GM18907 (cell line): ENCODE results near the gene LLGL1.
"Not testable (repeated sequence)": the region's sequence is repeated elsewhere in the genome, so short reads cannot be mapped to it uniquely, and the experiment has no call there.

Source experiments
- ATAC-seq: cut with Tn5 transposase; IDR thresholded peaks from one replicate; pipeline ENCODE4 v1.9.1; 2021; ENCODE audit warnings: mild to moderate bottlenecking, moderate library complexity; ENCODE audit not compliant: unreplicated experiment

Gene LLGL1

DNA sequence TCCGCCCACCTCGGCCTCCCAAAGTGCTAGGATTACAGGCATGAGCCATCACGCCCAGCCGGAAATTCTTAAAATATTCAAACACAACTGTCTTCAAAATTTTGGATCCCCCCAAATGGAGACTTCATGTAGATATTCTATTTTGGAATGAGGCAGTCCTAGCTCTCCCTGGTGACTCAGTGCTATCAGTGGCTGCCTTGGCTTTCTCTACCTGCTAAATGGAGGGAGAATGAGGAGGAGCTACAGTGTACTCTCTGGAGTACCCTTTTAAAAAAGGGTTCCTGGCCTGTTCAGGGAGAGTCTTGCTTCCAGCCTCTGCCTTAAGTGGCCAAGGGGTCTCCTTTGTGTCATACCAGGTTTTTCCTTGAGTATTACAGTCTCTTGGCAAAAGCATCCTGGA lies 31.0 kb upstream of the LLGL1 start:
- ATAC-seq, result no peak

DNA sequence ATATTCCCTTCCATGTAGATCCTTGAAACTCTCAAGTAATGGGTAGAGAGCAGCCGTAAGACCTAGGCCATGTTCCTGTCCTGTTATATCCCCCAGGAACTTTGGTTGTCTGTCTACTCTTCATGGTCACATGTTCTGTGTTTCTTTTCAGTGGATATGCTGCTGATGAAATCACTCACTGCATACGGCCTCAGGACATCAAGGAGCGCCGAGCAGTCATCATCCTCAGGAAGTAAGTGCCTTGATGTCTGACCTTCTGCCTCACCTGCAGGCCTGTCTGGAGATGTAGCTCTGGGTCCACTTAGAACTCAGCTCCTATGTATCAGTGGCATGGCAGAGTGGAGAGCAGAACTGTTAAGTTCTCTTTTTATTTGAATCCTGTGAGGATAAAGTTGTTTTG lies 30.6 kb upstream of the LLGL1 start:
- ATAC-seq, result no peak

DNA sequence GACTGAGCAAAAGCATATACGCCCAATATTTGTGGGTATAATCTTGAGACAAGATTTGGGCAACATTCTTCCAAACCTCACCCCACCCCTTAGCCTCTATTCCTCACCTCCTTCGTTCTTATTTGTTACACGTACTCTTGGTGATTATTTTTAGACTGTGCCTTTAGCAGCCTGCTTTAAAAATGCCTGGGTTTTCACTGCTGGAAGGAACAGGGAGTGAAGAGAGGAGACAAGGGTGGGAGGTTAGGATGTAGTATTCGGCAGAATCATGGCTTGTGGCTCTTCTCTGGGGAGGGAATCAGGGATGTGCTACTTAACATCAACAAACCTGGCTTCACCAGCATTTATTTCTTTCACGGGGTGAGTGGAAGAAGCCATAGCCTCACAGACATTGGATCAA lies 30.2 kb upstream of the LLGL1 start:
- no peak for ATAC-seq

- no peak for ATAC-seq
These were observed 27.8 kb upstream of the LLGL1 start for GRCh38 chr17:18197535-18198194.

GRCh38 chr17:18198530-18198929 lies 26.9 kb upstream of the LLGL1 start:
- ATAC-seq, result no peak

DNA sequence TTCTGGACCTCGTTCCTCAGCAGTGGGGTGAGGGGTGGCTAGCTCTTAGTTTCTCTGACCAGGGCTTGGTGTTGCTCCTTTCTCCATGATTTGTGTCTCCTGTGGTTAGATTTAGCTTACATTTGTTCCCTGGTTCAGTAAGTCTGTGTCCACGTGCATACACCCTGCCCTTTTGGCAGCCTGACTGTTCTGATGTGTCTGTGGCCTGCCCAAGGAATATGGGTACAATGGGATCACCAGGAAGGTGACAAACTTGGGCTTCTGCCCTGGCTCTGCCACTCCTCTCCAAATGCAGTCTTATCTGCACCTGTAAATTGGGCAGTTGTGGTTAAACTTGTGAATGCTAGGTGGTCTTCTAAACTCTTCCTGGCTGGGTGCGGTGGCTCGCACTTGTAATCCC lies 24.3 kb upstream of the LLGL1 start:
- ATAC-seq, result no peak

DNA sequence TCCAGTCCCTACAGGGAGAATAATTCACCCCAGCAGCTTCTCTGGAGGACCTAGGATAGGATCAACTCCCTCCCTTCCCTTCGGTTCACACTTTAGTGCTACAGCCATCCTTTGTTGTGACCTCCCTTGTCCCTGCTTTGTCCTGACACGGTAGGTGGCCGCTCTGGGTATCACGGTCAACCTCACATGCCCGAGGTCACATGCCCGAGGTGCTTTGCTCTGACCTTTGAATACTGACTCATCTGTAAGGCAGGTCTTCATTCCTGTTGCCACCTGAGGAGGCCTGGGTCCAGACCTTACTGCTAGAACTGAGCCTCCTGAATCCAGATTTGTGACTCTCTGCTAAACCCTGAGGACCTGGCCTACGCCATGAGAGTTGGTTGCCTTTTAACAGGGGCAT lies 22.1 kb upstream of the LLGL1 start:
- ATAC-seq, result no peak

DNA sequence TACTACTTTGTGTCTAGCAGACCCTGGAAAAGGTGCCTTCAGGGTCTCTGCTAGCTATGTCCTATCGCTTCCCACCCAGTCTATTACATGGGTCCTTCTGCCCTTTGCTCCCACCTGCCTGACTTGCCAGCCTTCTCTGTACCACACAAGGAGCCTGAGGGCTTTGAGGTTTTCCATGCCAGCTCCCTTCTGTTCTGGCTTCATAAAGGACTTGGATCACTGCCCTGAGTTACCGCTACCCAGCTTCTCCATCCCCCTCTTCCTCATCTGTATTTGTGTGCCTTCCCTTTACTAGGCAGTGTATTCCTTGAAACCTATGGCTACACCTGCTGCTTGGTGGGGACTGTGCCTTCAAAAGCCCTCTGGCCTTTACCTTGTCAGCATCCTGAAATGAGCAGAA lies 19.6 kb upstream of the LLGL1 start:
- ATAC-seq, result no peak

DNA sequence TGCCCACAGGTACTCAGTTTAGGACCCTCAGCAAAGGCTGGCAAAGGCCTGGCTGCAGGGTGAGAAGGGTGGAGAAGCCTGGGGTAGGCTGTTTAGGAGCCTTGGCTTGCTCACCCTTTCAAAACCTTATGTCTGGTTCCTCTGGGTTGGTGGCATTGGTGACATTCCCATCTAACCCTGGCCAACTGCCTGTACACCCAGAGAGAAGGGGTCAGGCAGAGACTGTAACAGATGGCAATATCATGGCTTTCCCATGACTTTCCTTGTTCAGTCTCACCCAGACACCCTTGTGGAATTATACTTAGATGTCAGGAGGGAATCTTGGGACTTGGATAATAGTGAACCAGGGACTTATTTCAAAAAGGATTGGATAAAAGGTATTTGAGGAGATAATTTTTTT lies 18.5 kb upstream of the LLGL1 start:
- ATAC-seq, result no peak

DNA sequence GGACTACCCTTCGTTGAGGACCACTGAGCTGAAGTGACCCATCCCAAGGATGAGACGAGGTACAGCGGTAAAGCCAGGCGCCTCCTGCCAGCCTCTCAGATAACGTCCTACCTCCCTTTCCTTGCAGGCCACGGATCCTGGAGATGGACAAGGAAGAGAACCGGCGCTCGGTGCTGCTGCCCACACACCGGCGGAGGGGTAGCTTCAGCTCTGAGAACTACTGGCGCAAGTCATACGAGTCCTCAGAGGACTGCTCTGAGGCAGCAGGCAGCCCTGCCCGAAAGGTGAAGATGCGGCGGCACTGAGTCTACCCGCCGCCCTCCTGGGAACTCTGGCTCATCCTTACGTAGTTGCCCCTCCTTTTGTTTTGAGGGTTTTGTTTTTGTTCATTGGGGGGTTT lies 17.3 kb upstream of the LLGL1 start:
- ATAC-seq, result no peak

DNA sequence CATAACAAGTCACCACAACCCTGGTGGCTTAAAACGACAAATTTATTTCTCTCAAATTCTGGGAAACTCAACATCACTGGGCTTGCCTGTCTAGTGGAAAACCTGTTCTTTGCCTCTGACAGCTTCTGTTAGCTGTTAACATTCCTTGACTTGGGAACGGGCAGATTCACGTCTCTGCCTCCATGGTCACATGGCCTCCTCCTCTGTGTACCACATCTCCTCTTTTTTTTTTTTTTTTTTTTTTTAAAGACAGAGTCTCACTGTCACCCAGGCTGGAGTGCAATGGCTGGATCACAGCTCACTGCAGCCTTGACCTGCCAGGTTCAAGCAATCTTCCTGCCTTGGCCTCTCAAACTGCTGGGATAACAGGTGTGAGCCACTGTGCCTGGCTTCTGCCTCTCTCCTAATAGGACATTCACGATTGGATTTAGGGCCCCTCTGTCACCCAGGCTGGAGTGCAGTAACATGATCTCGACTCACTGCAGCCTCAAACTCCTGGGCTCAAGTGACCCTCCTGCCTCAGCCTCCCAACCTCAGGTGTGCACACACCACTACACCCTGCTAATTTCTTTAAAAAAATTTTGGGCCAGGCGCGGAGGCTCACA lies 11.7 kb upstream of the LLGL1 start:
- no peak for ATAC-seq

- not testable (repeated sequence) for ATAC-seq
These were observed 8.5 kb upstream of the LLGL1 start for GRCh38 chr17:18216906-18217305.

DNA sequence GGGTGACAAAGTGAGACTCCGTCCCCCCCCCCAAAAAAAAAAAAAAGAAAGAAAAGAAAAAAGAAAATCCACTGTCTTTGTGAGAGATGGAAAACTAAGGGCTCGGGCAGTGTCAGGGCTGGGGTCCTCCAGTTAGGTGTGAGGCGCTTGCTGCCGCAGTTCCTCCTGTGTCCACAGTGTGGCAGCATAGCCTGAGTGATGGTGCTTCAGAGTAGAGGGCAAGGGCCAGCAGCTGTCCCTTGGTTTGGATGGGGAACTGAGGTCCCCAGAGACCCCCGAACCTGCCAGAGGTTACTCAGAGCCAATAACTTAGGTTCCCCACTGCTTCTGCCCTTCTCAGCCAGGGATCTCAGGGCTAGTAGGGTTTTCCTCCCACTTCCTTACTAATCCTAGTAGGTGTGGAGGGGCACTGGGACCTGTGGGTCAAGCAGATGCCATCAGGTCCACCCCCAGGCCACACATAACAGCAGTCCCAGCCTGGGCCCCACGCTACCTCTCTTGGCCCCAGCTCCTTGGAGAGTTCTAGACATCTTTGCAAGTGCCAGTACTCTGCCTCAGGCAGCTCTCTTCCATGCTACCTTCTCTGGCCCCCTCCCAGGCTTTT lies 7.9 kb upstream of the LLGL1 start:
- no peak for ATAC-seq

GRCh38 chr17:18218756-18219415 lies 6.5 kb upstream of the LLGL1 start:
- no peak for ATAC-seq

DNA sequence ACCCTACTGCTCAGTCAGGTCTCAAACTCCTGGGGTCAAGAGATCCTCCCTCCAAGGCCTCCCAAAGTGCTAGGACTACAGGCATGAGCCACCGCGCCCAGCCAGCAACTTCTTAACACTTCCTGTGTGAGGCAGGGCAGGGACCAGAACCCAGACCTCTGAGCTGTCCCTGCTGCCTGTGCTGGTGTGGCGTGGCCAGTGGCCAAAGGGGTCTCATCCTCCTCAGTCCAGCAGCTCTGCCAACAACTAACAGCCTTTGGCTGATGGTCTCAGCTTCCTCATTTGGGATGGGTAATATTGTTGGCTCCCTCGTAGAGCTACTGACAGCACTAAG lies 1.4 kb upstream of the LLGL1 start:
- no peak for ATAC-seq

DNA sequence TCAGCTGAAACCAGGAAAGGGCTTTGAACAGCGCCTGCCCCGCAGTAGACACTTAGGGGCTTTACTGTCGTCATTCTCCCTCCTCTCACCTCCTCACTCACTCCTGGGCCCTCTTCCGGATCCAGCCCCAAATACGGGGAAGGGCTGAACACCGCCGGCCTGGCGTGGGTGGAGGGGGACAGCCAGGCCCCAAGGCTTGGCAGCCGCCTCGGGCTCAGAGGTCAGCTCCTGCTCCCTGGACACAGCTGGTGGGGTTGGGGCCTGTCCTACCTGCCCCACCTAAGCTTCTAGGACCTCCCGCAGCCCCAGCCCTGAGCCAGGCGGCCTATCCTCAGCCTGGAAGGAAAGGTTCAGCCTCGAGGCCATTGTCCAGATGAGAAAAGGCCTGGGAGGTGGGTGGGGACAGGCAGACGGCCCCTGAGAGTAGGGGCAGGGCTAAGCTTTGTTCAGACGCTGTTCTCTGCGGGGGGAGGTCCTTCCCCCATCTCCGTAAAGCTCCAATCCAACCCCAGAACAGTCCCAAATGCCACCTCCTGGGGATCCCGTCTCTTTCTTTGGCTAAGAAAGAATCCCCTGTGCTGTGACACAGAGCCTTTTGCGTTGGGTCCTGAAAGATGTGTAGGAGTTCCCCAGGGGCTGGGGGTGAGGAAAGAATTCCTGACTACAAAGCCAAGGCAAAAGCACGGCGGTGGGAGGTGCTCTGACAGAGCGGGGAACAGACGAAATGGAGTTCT lies 881 bp upstream of the LLGL1 start:
- no peak for ATAC-seq

GRCh38 chr17:18225642-18226283 lies 328 bp downstream of the LLGL1 start:
- peak; percentile 13 for ATAC-seq

DNA sequence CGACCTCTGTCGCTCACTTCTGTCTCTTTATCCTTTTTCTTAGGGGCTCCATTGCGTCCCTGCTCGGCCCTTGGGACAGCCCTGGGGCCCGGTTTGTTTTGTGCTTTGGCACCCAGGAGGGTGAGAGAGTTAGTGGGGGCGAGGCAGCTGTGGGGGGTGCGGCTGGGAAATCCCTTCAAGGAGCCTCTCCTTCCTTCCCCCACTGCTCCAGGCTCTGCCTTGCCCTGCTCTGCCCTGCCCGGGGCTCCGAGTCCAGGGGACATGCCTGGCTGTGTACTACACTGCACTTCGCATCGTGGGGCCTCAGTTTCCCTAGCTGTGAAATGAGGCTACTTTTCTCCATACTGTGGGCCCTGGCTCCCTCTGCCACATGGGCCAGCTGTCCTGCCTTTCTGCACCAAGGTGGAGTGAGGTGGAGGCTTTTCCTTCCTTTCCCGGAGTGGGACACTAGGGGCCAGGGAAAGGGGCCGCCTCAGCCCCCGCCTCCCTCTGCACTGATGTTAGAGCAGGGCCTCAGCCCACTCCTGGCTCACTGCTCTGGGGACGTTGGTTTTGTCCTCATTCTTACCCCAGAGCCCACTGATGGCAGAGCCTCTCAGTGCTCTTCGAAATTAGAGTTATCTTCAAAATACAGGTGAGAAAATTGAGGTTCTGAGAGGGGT lies 980 bp downstream of the LLGL1 start:
- no peak for ATAC-seq

DNA sequence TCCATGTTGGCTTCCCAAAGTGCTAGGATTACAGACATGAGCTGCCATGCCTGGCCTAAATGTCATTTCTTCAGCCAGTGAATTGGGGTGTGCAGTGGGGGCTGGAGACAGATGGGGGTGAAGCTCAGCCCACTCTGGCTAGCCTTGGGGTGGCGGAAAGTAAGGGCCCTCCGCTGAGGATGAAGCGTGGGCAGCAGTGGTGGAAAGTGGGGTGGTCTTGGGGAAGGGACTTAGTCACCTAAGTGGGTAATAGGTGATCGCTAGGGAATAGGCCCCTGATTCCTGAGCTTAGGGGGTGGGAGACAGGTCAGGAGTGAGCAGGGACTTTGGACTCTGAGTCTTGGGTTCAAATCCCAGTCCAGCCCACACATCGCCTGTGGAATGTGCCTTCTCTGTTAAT lies 2.2 kb downstream of the LLGL1 start:
- ATAC-seq, result no peak

DNA sequence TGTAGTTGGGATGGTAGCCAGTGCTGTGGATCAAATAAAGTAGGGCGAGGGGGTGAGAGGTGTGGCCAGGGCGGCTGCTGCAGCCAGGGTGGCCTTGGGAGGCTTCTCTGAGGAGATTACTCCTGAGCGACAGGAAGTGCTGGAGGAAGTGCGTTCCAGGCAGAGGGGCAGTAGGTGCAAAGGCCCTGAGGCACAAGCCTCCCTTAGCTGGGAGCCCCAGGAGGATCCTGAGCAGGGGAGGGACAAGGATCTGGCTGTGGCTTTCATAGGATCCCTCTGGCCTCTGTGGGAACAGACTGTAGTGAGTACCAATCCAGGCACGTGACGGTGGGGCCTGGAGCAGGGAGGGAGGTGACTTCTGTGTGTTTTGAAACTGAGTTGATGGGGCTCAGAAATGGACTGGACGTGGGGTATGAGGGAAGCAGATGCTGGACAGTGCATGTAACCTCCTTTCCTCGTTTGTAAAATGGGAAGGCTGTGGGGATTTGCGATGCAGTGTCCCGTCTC lies 2.8 kb downstream of the LLGL1 start:
- ATAC-seq, result no peak
